Measurements from ENCODE around the gene SYT7. TPM values are rescaled to one million over a fixed set of nuclear protein-coding genes. Genes with fewer than 3 reads are reported as not detected.

Gene SYT7
- polyA plus RNA-seq, 5 donors: 6.2 to 7.4 (median 6.7) TPM

- DNase-seq: no peak
Observed at GRCh38 chr11:61609000-61609979, 28.4 kb upstream of the SYT7 start.

GRCh38 chr11:61607920-61608599, 27.2 kb upstream of the SYT7 start:
- DNase-seq: no peak

GRCh38 chr11:61607426-61607825, 26.6 kb upstream of the SYT7 start:
- DNase-seq: no peak

- no peak for DNase-seq
Observed at GRCh38 chr11:61603667-61604066, 22.8 kb upstream of the SYT7 start.

- DNase-seq: no peak
Observed at GRCh38 chr11:61602775-61603569, 22.1 kb upstream of the SYT7 start.

GRCh38 chr11:61601512-61601911, 20.6 kb upstream of the SYT7 start:
- DNase-seq: no peak

- DNase-seq: no peak
Observed at GRCh38 chr11:61599968-61600710, 19.3 kb upstream of the SYT7 start.

- no peak for DNase-seq
Observed at GRCh38 chr11:61598886-61599868, 18.3 kb upstream of the SYT7 start.

GRCh38 chr11:61598374-61598773, 17.5 kb upstream of the SYT7 start:
- no peak for DNase-seq

- no peak for DNase-seq
Observed at GRCh38 chr11:61596990-61597389, 16.1 kb upstream of the SYT7 start.

- no peak for DNase-seq
Observed at GRCh38 chr11:61596542-61596941, 15.7 kb upstream of the SYT7 start.

GRCh38 chr11:61594907-61595257, 14.0 kb upstream of the SYT7 start:
- no peak for DNase-seq

- no peak for DNase-seq
Observed at GRCh38 chr11:61593151-61593550, 12.3 kb upstream of the SYT7 start.

- DNase-seq: no peak
Observed at GRCh38 chr11:61592176-61592575, 11.3 kb upstream of the SYT7 start.

- DNase-seq: no peak
Observed at GRCh38 chr11:61589961-61590360, 9.1 kb upstream of the SYT7 start.

- no peak for DNase-seq
Observed at GRCh38 chr11:61588728-61589191, 7.9 kb upstream of the SYT7 start.

- DNase-seq: no peak
Observed at GRCh38 chr11:61587951-61588727, 7.3 kb upstream of the SYT7 start.

GRCh38 chr11:61587541-61587941, 6.7 kb upstream of the SYT7 start:
- peak in 1 of 2 donors; percentile 51 for DNase-seq

- DNase-seq: peak in 1 of 2 donors; percentile 40
Observed at GRCh38 chr11:61586792-61587430, 6.0 kb upstream of the SYT7 start.

Measured in right lung (tissue), 5 donors.